Measurements from ENCODE around the gene CSK.

Gene CSK

DNA sequence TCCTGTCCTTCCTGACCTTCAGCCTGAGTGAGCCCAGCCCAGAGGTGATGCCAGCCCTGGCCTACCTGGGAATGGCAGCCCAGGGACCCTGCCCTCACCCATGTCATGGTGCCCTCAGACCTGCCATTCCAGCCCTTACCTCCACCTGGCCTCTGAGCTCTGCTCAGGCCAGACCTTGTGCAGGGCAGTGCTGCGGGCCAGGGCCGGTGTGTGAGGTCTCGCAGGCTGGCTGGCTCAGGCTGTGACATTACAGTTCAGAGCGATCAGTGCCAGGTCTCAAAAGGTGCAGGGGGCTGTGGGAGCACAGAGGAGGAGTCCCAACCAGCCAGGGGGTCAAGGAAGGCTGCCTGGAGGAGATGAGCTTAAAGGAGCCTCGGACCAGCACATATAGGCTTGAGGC is 38.2 kb downstream of the CSK start:
- no peak for DNase-seq (ENCODE audit: low read depth)
- H3K4me3 ChIP-seq (ENCODE audit: low read depth, low read length) = no peak overlapping the region
- TF ChIP-seq, protein P1, sequence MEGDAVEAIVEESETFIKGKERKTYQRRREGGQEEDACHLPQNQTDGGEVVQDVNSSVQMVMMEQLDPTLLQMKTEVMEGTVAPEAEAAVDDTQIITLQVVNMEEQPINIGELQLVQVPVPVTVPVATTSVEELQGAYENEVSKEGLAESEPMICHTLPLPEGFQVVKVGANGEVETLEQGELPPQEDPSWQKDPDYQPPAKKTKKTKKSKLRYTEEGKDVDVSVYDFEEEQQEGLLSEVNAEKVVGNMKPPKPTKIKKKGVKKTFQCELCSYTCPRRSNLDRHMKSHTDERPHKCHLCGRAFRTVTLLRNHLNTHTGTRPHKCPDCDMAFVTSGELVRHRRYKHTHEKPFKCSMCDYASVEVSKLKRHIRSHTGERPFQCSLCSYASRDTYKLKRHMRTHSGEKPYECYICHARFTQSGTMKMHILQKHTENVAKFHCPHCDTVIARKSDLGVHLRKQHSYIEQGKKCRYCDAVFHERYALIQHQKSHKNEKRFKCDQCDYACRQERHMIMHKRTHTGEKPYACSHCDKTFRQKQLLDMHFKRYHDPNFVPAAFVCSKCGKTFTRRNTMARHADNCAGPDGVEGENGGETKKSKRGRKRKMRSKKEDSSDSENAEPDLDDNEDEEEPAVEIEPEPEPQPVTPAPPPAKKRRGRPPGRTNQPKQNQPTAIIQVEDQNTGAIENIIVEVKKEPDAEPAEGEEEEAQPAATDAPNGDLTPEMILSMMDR (IDR thresholded peaks at IDR 0.05; ENCODE audit: control insufficient read depth, extremely low read depth, insufficient read depth) = no peak

DNA sequence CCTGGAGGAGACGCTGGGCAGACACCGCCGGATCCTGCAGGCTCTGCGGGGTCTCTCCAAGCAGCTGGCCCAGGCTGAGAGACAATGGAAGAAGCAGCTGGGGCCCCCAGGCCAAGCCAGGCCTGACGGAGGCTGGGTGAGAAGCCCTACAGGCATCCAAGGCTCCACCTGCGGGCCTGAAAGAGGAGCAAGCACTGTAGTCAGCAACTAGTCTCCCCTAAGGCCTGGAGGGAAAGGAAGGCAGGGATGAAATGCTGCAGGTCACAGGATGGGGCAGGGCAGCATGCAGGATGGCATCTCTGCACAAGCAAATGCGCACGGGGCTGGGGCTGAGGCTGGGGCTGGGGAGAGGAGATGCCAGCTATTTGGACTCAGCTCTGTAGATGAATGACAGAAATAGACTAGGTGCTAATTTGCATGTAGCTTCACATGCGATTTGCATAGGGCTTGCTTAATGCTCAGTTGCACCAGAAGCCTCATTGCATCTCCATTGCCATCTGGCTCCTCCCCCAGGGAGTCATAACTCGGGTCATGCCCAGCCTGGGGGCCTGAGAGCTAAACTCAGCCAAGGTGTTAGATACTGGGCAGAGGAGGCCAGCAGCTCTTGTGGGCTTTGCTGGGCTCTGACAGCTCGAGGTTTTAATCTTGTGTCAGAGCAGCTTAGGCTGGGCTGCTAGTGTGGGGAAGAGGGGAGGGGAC is 39.4 kb downstream of the CSK start:
- no peak overlapping the region for H3K4me3 ChIP-seq (ENCODE audit: low read depth, low read length)
- TF ChIP-seq, protein P1 (IDR thresholded peaks at IDR 0.05; ENCODE audit: control insufficient read depth, extremely low read depth, insufficient read depth) = no peak
- no peak for DNase-seq (ENCODE audit: low read depth)

DNA sequence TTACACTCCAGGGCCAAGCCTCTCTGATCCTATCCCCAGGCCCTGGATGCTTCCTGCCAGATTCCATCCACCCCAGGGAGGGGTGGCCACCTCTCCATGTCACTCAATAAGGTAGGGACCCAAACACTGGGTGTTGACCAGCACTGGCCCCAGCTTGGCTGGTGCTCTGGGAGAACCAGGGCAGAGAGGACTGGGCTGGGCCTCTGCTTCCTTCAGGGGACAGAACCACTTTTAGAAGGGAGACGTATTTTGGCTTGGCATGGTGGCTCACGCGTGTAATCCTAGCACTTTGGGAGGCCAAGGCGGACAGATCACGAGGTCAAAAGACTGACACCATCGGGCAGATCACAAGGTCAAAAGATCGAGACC is 39.9 kb downstream of the CSK start:
- TF ChIP-seq, protein P1 (IDR thresholded peaks at IDR 0.05; ENCODE audit: control insufficient read depth, extremely low read depth, insufficient read depth) = no peak

DNA sequence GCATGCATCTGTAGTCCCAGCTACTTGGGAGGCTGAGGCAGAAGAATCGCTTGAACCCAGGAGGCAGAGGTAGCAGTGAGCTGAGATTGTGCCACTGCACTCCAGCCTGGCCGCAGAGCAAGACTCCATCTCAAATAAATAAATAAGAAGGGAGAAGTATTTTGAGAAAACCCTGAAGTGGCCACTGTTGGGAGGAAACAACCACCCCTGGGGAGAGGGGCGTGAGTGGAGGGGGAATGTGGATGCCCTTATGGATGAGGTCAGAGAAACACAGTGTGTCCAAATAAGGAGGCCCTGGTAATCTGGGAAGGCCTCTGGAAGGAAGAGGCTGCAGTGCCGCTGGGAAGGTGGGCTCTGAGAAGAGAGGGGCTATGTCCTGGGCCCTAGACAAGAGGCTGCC is 40.4 kb downstream of the CSK start:
- no peak overlapping the region for H3K4me3 ChIP-seq (ENCODE audit: low read depth, low read length)
- TF ChIP-seq, protein P1 (IDR thresholded peaks at IDR 0.05; ENCODE audit: control insufficient read depth, extremely low read depth, insufficient read depth) = no peak
- no peak for DNase-seq (ENCODE audit: low read depth)

More for the DNA sequence above, 39.9 kb downstream of the CSK start:
- H3K4me3 ChIP-seq (ENCODE audit: low read depth, low read length) = no peak overlapping the region
- no peak for DNase-seq (ENCODE audit: low read depth)

DNA sequence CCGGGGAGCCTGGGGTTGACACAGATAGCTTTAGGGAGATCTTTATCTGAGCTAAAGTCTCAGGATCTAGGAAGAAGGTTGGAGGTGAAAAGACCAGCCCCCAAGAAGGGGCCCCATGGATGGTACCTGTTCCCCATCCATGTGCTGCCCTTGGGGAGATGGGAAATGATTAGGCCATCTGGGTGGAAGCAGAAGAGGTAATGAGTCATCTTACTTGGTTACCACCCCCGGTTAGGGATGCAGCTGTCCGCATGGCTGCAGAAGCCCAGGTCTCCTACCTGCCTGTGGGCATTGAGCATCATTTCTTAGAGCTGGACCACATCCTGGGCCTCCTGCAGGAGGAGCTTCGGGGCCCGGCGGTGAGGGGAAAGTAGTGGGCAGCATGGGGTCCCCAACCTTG is 41.4 kb downstream of the CSK start:
- no peak for DNase-seq (ENCODE audit: low read depth)
- TF ChIP-seq, protein P1 (IDR thresholded peaks at IDR 0.05; ENCODE audit: control insufficient read depth, extremely low read depth, insufficient read depth) = no peak
- H3K4me3 ChIP-seq (ENCODE audit: low read depth, low read length) = no peak overlapping the region

DNA sequence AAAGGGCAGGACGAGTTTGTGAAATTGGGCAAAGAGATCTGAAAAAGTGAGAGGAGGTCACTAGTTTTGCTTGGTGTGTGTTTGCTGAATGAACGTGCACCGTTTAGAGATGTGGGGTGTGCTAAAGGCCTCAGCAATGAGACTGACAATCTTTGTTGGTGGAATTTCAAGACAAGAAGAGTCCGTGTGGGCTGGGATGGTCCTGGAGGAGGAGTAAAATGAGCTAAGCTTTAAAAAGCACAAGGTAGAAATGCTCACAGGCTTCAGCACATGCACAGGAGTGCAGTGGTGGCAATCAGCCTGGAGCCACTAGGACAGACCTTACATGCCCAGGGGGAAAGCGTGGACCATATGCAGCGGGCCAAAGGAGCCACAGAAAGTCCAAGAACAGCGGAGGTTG is 43.1 kb downstream of the CSK start:
- no peak overlapping the region for H3K4me3 ChIP-seq (ENCODE audit: low read depth, low read length)
- TF ChIP-seq, protein P1 (IDR thresholded peaks at IDR 0.05; ENCODE audit: control insufficient read depth, extremely low read depth, insufficient read depth) = no peak
- DNase-seq (ENCODE audit: low read depth) = no peak

DNA sequence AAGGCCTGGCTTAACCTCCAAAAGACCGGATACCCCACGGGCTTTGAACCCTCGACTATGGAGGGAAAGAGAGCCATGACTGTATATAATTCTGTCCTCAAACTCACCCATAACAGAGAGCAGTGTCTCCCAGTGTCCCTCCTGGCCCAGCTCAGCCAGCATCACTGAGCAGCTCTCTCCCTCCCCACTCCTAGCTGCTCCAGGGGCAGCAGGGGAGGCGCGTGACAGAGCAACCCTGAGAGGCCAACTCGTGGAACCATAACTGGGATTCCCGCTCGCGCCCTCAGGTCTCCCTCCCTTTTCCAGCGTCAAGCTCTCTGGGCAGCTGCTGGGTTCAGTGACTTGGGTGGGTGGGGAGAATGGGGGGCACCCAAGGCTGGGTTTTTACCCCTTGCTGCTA is 44.0 kb downstream of the CSK start:
- TF ChIP-seq, protein P1 (IDR thresholded peaks at IDR 0.05; ENCODE audit: control insufficient read depth, extremely low read depth, insufficient read depth) = no peak
- DNase-seq (ENCODE audit: low read depth) = no peak
- H3K4me3 ChIP-seq (ENCODE audit: low read depth, low read length) = no peak overlapping the region
